ENCODE measurements around the gene UNK.

The UNK gene

GRCh38 chr17:75814021-75814395 lies 29.4 kb downstream of the UNK start:
- TF ChIP-seq CTCF (IDR thresholded peaks at IDR 0.05; ENCODE audit: insufficient read depth, low read length, missing control alignments): no peak
- CTCF ChIA-PET: interaction anchor here (1.5 to 7.5 kb wide), 4 partner anchors 10 to 31 kb away, joined by 3 to 87 read pairs (median 8); no protein-coding TSS in a partner anchor
- no peak for DNase-seq (ENCODE audit: low read depth, low spot score)
- no peak overlapping the region for H3K4me3 ChIP-seq (ENCODE audit: low read depth, low read length)
- POLR2A ChIA-PET: interaction anchor here (1.3 kb wide), 1 partner anchor 34 kb away, joined by 6 read pairs; no protein-coding TSS in a partner anchor

- ChIA-PET POLR2A (interaction anchor here (0.6 to 1.3 kb wide), 2 partner anchors 35 to 39 kb away, joined by 3 to 6 read pairs; no protein-coding TSS in a partner anchor), CTCF (interaction anchor here (0.9 to 7.5 kb wide), 7 partner anchors 9 to 61 kb away, joined by 3 to 87 read pairs (median 3); partner anchors contain the start of gene GALK1)
- DNase-seq (ENCODE audit: low read depth, low spot score): peak; percentile 23
- no peak overlapping the region for H3K4me3 ChIP-seq (ENCODE audit: low read depth, low read length)
- TF ChIP-seq CTCF (IDR thresholded peaks at IDR 0.05; ENCODE audit: insufficient read depth, low read length, missing control alignments): no peak
Measured at GRCh38 chr17:75814900-75815373, 30.3 kb downstream of the UNK start.

GRCh38 chr17:75815399-75815798 lies 30.8 kb downstream of the UNK start:
- DNase-seq (ENCODE audit: low read depth, low spot score): no peak
- TF ChIP-seq CTCF (IDR thresholded peaks at IDR 0.05; ENCODE audit: insufficient read depth, low read length, missing control alignments): no peak
- CTCF ChIA-PET: interaction anchor here (0.9 to 7.5 kb wide), 8 partner anchors 12 to 66 kb away, joined by 3 to 87 read pairs (median 4); partner anchors contain the start of gene GALK1
- POLR2A ChIA-PET: interaction anchor here (0.6 to 1.3 kb wide), 2 partner anchors 35 to 38 kb away, joined by 3 to 6 read pairs; no protein-coding TSS in a partner anchor
- H3K4me3 ChIP-seq (ENCODE audit: low read depth, low read length): no peak overlapping the region

- no peak for DNase-seq (ENCODE audit: low read depth, low spot score)
- no peak overlapping the region for H3K4me3 ChIP-seq (ENCODE audit: low read depth, low read length)
- POLR2A ChIA-PET: no interaction called here
- no peak for TF ChIP-seq CTCF (IDR thresholded peaks at IDR 0.05; ENCODE audit: insufficient read depth, low read length, missing control alignments)
- CTCF ChIA-PET: interaction anchor here (1.0 to 7.5 kb wide), 4 partner anchors 11 to 67 kb away, joined by 3 to 87 read pairs (median 4); no protein-coding TSS in a partner anchor
Measured at GRCh38 chr17:75816693-75817092, 32.1 kb downstream of the UNK start.

GRCh38 chr17:75817571-75817970 lies 33.0 kb downstream of the UNK start:
- H3K4me3 ChIP-seq (ENCODE audit: low read depth, low read length): no peak overlapping the region
- DNase-seq (ENCODE audit: low read depth, low spot score): no peak
- ChIA-PET CTCF (interaction anchor here (1.3 to 7.5 kb wide), 2 partner anchors 11 to 28 kb away, joined by 3 to 87 read pairs; no protein-coding TSS in a partner anchor), POLR2A (no interaction called here)
- TF ChIP-seq CTCF (IDR thresholded peaks at IDR 0.05; ENCODE audit: insufficient read depth, low read length, missing control alignments): no peak

GRCh38 chr17:75818326-75818885 lies 33.8 kb downstream of the UNK start:
- POLR2A ChIA-PET: interaction anchor here (1.1 kb wide), 1 partner anchor 38 kb away, joined by 3 read pairs; a partner anchor contains a TSS
- no peak for TF ChIP-seq CTCF (IDR thresholded peaks at IDR 0.05; ENCODE audit: insufficient read depth, low read length, missing control alignments)
- H3K4me3 ChIP-seq (ENCODE audit: low read depth, low read length): no peak overlapping the region
- CTCF ChIA-PET: interaction anchor here (0.9 to 7.5 kb wide), 3 partner anchors 10 to 78 kb away, joined by 3 to 87 read pairs (median 3); partner anchors contain the start of gene TRIM65
- no peak for DNase-seq (ENCODE audit: low read depth, low spot score)
